ENCODE data around the gene FOXK2. TPM values are rescaled to one million over a fixed set of nuclear protein-coding genes. Genes with fewer than 3 reads are reported as not detected.
"Not testable (repeated sequence)": the region's sequence is repeated elsewhere in the genome, so short reads cannot be mapped to it uniquely, and the experiment has no call there.

Gene FOXK2
- polyA plus RNA-seq, 2 of the 4 experiments (the other 2 are of a cell fraction): 34.8 to 39.2 TPM

DNA sequence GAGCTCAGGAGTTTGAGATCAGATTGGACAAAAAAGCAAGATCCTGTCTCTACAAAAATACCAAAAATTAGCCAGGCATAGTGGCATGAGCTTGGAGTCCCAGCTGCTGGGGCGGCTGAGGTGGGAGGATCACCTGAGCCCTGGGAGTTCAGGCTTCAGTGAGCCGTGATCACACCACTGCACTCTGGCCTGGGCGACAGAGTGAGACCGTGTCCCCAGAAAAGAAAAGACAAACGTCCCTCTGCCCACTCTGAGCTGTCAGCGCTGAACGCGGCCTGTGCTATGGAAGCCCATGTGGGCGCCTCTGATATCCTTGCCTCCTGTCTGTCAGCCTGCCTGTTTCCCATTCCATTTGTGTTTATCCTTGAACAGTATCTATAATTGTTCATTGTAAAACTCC is 50.7 kb downstream of the FOXK2 start (continued):
- TF ChIP-seq, protein P1, sequence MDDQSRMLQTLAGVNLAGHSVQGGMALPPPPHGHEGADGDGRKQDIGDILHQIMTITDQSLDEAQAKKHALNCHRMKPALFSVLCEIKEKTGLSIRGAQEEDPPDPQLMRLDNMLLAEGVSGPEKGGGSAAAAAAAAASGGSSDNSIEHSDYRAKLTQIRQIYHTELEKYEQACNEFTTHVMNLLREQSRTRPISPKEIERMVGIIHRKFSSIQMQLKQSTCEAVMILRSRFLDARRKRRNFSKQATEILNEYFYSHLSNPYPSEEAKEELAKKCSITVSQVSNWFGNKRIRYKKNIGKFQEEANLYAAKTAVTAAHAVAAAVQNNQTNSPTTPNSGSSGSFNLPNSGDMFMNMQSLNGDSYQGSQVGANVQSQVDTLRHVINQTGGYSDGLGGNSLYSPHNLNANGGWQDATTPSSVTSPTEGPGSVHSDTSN (IDR thresholded peaks at IDR 0.05): no peak
- no peak for TF ChIP-seq EP300 (IDR thresholded peaks at IDR 0.05)
- TF ChIP-seq CHD4 (IDR thresholded peaks at IDR 0.05; ENCODE audit: borderline replicate concordance): no peak
- TF ChIP-seq FOSL2 (IDR thresholded peaks at IDR 0.05): no peak
- TF ChIP-seq FOSL2 (CRISPR knock-in tag; IDR thresholded peaks at IDR 0.05): no peak

GRCh38 chr17:82571855-82572254 is 52.3 kb downstream of the FOXK2 start:
- no peaks in the 10 kb centered on the region for H3K9me3 ChIP-seq
- H3K27ac ChIP-seq: no peak overlapping the region
- 89% methylated on average over 6 of the region's 6 CpGs for WGBS (ENCODE audit: missing lambda C conversion rate)
- ATAC-seq: no peak
- FAIRE-seq: no peak
- TF ChIP-seq, protein P2, sequence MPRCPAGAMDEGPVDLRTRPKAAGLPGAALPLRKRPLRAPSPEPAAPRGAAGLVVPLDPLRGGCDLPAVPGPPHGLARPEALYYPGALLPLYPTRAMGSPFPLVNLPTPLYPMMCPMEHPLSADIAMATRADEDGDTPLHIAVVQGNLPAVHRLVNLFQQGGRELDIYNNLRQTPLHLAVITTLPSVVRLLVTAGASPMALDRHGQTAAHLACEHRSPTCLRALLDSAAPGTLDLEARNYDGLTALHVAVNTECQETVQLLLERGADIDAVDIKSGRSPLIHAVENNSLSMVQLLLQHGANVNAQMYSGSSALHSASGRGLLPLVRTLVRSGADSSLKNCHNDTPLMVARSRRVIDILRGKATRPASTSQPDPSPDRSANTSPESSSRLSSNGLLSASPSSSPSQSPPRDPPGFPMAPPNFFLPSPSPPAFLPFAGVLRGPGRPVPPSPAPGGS (IDR thresholded peaks at IDR 0.05): no peak
- TF ChIP-seq FOSL2 (IDR thresholded peaks at IDR 0.05) (no peak), FOSL2 (CRISPR knock-in tag; IDR thresholded peaks at IDR 0.05) (no peak), REST (IDR thresholded peaks at IDR 0.05) (no peak), CHD4 (IDR thresholded peaks at IDR 0.05; ENCODE audit: borderline replicate concordance) (no peak)
- no peak overlapping the region for H3K4me2 ChIP-seq
- no peak for DNase-seq (ENCODE audit: low read depth in 1 of 2, low spot score in 1 of 2)
- CTCF ChIA-PET: interaction anchor here (0.9 to 1.0 kb wide), 2 partner anchors 18 to 221 kb away, joined by 3 read pairs; no protein-coding TSS in a partner anchor
- peaks cover 23% of the 10 kb centered on the region for H3K4me1 ChIP-seq
- POLR2A ChIA-PET: no interaction called here
- no peak overlapping the region for H3K4me3 ChIP-seq

GRCh38 chr17:82574041-82574440 is 54.5 kb downstream of the FOXK2 start:
- 87% methylated on average over 11 of the region's 11 CpGs for WGBS (ENCODE audit: missing lambda C conversion rate)
- Histone ChIP-seq H3K27ac (no peak overlapping the region), H3K4me1 (peaks cover 2% of the 10 kb centered on the region), H3K4me3 (no peak overlapping the region), H3K9me3 (no peaks in the 10 kb centered on the region), H3K4me2 (no peak overlapping the region)
- ATAC-seq (no peak), FAIRE-seq (no peak), DNase-seq (ENCODE audit: low read depth in 1 of 2, low spot score in 1 of 2) (no peak)
- ChIA-PET CTCF (interaction anchor here (0.6 to 1.9 kb wide), 4 partner anchors 19 to 139 kb away, joined by 3 to 5 read pairs (median 3); no protein-coding TSS in a partner anchor), POLR2A (no interaction called here)
- no peak for TF ChIP-seq POLR2A (IDR thresholded peaks at IDR 0.05; ENCODE audit: low read length)
- no peak for TF ChIP-seq ESRRA (IDR thresholded peaks at IDR 0.05; ENCODE audit: borderline replicate concordance, low read length)
- no peak for TF ChIP-seq BHLHE40 (IDR thresholded peaks at IDR 0.05; ENCODE audit: low read depth, low read length)
- no peak for TF ChIP-seq SMC3 (IDR thresholded peaks at IDR 0.05)
- no peak for TF ChIP-seq EHF (CRISPR knock-in tag; IDR thresholded peaks at IDR 0.05)
- TF ChIP-seq CBX8 (IDR thresholded peaks at IDR 0.05): no peak
- no peak for TF ChIP-seq EHMT2 (IDR thresholded peaks at IDR 0.05; ENCODE audit: low read depth)
- TF ChIP-seq RFX5 (IDR thresholded peaks at IDR 0.05): no peak
- no peak for TF ChIP-seq FOSB (CRISPR knock-in tag; IDR thresholded peaks at IDR 0.05)
- no peak for TF ChIP-seq ZFP36 (IDR thresholded peaks at IDR 0.05; ENCODE audit: borderline replicate concordance, partially characterized antibody)
- no peak for TF ChIP-seq JUNB (IDR thresholded peaks at IDR 0.05)
- TF ChIP-seq, protein P3, sequence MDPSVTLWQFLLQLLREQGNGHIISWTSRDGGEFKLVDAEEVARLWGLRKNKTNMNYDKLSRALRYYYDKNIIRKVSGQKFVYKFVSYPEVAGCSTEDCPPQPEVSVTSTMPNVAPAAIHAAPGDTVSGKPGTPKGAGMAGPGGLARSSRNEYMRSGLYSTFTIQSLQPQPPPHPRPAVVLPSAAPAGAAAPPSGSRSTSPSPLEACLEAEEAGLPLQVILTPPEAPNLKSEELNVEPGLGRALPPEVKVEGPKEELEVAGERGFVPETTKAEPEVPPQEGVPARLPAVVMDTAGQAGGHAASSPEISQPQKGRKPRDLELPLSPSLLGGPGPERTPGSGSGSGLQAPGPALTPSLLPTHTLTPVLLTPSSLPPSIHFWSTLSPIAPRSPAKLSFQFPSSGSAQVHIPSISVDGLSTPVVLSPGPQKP (IDR thresholded peaks at IDR 0.05; ENCODE audit: low read depth, low read length): no peak
- no peak for TF ChIP-seq RCOR1 (IDR thresholded peaks at IDR 0.05; ENCODE audit: low read depth, low read length)

DNA sequence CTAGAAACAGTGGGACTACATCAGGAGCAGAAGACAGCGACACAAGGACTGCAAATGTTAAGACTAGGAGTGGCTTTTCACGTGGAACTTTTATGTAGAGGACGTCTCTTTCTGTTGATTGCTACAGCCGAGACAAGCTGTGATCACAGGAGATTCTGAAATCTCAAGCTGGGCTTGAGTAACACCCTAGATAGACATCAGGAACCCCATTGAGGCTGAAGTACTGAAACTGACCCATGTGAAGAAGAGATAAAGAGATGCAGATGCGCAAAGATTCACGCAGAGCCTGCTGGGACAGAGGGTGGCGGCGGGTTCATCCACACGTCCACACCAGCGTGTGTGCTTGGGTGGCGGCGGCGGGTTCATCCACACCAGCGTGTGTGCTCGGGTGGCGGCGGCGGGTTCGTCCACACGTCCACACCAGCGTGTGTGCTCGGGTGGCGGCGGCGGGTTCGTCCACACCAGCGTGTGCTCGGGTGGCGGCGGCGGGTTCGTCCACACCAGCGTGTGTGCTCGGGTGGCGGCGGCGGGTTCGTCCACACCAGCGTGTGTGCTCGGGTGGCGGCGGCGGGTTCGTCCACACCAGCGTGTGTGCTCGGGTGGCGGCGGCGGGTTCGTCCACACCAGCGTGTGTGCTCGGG is 56.2 kb downstream of the FOXK2 start:
- DNase-seq (ENCODE audit: low read depth in 1 of 2, low spot score in 1 of 2); H3K27ac ChIP-seq; H3K4me1 ChIP-seq; FAIRE-seq; H3K9me3 ChIP-seq; CTCF ChIA-PET; H3K4me3 ChIP-seq; H3K4me2 ChIP-seq; ATAC-seq; POLR2A ChIA-PET: not testable (repeated sequence)
- 95% methylated on average over 35 of the region's 52 CpGs for WGBS (ENCODE audit: missing lambda C conversion rate)
